LNCAP (cell line): ENCODE results near the gene MOB1B.

Source experiments
- CTCF ChIP-seq: fragments of 450-650 bp; IDR thresholded peaks from 2 replicates; pipeline ENCODE4 v1.5.1; 2017; ENCODE audit warnings: mild to moderate bottlenecking

The MOB1B gene

GRCh38 chr4:70895811-70896491, 6.2 kb upstream of the MOB1B start:
- TF ChIP-seq CTCF: no peak

GRCh38 chr4:70901607-70901983, 574 bp upstream of the MOB1B start:
- TF ChIP-seq CTCF: no peak

- no peak for TF ChIP-seq CTCF
Observed at GRCh38 chr4:70902577-70903290, 565 bp downstream of the MOB1B start.

GRCh38 chr4:70903291-70903603, 1.1 kb downstream of the MOB1B start:
- TF ChIP-seq CTCF: no peak

GRCh38 chr4:70908993-70909556, 6.9 kb downstream of the MOB1B start:
- no peak for TF ChIP-seq CTCF

GRCh38 chr4:70914000-70914399, 11.8 kb downstream of the MOB1B start:
- TF ChIP-seq CTCF: no peak

GRCh38 chr4:70914631-70915030, 12.5 kb downstream of the MOB1B start:
- no peak for TF ChIP-seq CTCF
